Astrocyte of the cerebellum (primary cell): ENCODE results near the gene ERVH48-1.
A peak's percentile ranks its signal among the peaks of the same experiment; 100 is the strongest.
"Not testable (repeated sequence)": the region's sequence is repeated elsewhere in the genome, so short reads cannot be mapped to it uniquely, and the experiment has no call there.

Experiments used
- DNase-seq: peaks from one replicate; pipeline ENCODE4 v3.0.0-alpha.2; 2011; ENCODE audit warnings: low read depth
- H3K4me3 ChIP-seq: 2 replicates; pipeline ENCODE4 v1.5.1; 2011; ENCODE audit warnings: mild to moderate bottlenecking, low read depth, low read length, moderate library complexity
- in situ Hi-C: cut with HindIII; loops from 2 replicates; pipeline ENCODE4 v1.10.0; 2017; ENCODE audit warnings: low sequenced_read_pairs
- TF ChIP-seq, protein P1 (sequence below): IDR thresholded peaks from 2 replicates; pipeline ENCODE4 v1.5.1; 2012; ENCODE audit warnings: low read length, low read depth, moderate library complexity, mild to moderate bottlenecking; ENCODE audit errors: missing control alignments

Gene ERVH48-1

DNA sequence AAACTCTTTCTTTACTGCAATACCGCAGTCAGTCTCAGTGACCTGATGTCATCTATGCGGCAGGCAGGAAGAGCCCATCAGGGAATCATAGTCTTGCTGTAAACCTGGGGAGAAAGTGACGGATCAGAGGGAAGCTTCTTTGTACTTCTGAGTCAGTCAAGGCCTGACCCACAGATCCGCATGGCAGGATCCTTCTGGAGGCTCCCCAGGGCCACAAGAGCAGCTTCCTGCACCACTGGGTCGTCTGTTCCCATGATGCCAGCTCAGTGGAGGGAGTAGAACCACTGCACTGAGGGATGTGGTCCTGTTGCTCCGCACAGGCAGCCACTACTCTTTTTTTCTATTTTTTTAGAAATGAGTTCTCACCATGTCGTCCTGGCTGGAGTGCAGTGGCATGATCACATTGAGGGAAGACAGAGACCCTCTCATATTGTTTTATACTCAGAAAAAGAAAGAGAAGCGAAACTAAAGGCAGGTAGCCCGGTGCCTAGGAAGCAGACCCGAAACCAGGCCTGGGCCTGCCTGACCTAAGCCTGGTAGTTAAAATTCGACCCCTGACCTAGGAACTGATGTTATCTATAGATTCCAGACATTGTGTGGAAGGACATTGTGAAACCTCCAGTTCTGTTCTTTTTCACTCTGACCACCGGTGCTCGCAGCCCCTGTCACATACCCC, 6.3 kb upstream of the ERVH48-1 start:
- TF ChIP-seq, protein P1, sequence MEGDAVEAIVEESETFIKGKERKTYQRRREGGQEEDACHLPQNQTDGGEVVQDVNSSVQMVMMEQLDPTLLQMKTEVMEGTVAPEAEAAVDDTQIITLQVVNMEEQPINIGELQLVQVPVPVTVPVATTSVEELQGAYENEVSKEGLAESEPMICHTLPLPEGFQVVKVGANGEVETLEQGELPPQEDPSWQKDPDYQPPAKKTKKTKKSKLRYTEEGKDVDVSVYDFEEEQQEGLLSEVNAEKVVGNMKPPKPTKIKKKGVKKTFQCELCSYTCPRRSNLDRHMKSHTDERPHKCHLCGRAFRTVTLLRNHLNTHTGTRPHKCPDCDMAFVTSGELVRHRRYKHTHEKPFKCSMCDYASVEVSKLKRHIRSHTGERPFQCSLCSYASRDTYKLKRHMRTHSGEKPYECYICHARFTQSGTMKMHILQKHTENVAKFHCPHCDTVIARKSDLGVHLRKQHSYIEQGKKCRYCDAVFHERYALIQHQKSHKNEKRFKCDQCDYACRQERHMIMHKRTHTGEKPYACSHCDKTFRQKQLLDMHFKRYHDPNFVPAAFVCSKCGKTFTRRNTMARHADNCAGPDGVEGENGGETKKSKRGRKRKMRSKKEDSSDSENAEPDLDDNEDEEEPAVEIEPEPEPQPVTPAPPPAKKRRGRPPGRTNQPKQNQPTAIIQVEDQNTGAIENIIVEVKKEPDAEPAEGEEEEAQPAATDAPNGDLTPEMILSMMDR, result no peak
- H3K4me3 ChIP-seq, result no peak overlapping the region
- DNase-seq, result no peak
- in situ Hi-C loops, result no loop called here

DNA sequence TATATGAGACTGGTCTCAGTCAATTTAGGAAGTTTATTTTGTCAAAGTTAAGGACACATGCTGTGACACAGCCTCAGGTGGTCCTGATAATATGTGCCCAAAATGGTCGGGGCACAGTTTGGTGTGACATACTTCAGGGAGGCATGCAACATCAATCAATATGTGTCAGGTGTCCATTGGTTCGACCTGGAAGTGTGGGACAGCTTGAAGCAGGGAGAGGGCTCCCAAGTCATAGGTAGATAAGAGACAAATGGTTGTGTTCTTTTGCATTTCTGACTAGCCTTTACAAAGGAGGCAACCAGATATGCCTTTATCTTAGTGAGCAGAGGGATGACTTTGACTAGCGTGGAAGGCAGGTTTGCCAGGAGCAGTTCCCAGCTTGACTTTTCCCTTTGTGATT, 4.5 kb upstream of the ERVH48-1 start:
- DNase-seq, result no peak
- H3K4me3 ChIP-seq, result no peak overlapping the region
- in situ Hi-C loops, result no loop called here
- TF ChIP-seq, protein P1, result no peak

DNA sequence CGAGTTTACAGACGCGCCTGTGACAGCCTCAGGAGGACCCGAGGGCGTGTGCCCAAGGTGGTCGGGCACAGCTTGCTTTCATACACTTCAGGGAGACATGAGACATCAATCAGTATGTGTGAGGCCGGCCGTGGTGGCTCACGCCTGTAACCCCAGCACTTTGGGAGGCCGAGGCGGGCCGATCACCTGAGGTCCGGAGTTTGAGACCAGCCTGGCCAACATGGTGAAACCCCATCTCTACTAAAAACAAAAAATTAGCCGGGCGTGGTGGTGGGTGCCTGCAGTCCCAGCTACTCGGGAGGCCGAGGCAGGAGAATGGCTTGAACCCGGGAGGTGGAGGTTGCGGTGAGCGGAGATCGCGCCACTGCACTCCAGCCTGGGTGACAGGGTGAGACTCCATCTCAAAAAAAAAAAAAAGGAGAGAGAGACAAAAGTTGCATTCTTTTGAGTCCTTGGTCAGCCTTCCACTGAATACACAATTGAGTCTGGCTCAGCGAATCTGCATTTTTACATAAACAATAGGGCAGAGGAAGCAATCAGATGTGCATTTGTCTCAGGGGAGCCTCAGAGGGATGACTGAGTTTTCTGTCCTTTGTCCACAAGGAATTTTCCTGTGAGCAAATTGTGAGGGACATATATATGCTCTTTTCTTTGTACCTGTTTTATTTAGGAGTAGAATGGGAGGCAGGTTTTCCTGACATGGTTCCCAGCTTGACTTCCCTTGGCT, 2.2 kb upstream of the ERVH48-1 start:
- in situ Hi-C loops, H3K4me3 ChIP-seq, DNase-seq: not testable (repeated sequence)

DNA sequence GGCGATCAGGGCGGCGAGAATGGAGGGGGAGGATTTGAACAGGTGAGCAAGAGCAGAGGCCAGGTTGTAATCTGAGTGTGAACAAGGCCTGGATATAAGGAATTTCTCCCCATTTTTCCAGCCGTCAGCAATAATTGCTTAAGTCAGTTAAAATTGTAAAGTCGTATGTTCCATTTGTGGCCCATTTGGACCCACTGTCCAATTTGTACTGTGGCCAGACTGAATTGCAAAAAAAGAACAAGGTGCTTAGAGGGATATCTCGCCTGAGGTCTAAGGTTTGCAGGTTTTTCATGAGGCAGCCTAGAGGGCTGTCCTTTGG, 1.0 kb downstream of the ERVH48-1 start:
- in situ Hi-C loops, result no loop called here
- DNase-seq, result no peak
- no peak overlapping the region for H3K4me3 ChIP-seq
- TF ChIP-seq, protein P1, result no peak

DNA sequence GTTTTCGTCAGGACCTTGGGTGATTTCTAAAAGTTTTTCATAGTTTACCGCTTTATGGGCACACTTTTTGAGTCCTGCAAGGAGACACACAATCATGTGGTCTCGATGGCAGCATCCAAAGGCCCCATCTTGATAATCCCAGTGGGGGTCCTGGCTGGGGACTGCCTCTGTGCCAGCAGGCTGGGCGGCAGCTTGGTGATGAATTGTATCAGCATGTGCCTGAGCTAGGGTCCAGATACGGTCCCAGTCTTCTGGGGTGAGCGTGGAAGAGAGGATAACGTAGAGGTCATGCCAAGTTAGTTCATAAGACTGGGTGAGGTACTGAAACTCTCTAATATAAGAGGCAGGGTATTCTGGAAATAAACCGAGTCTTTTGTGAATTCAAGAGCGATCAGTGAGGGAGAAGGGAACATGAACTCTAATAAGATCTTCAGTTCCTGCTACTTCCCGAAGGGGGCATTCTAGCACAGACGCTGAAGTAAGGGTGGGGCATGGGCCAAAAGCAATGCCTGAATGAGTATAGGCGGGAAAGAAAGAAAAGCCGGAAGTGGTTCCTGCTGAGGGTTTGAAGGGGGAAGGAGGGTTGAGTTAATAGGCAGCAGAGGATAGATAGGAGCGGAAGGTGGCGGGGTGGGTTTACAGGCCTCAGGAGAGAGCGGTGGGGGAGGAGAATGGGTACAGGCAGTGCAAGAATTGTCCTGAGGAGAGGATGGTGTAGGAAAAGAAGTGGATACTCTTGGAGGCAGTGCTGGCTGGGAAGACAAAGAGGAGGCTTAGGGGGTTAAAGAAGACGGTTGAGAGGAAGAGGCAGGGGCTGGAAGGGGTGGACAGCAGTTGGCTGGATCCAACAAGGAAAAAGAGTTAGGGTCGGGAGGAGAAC, 1.6 kb downstream of the ERVH48-1 start:
- peak; percentile 79 for DNase-seq
- no peak overlapping the region for H3K4me3 ChIP-seq
- in situ Hi-C loops, result no loop called here
- TF ChIP-seq, protein P1, result peak; percentile 88

DNA sequence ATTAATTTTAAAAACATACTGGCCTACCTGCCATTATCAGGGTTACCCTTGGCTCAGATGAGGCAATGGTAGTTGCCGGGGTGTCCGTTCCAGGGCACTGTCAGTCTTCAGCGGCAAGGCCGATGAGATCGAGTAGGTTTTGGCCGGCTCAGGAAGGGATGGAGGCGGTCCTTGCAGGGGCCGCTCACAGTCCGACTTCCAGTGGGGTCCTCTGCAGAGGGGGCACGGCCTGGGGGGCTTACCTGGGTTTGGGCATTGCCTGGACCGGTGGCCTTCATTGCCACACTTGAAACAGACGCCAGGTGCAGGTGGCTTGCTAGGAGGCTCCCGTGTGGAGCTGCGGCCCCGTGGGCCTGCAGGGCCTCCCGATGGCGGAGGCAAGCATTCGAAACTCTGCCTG, 2.5 kb downstream of the ERVH48-1 start:
- TF ChIP-seq, protein P1, result no peak
- in situ Hi-C loops, result no loop called here
- no peak overlapping the region for H3K4me3 ChIP-seq
- no peak for DNase-seq

DNA sequence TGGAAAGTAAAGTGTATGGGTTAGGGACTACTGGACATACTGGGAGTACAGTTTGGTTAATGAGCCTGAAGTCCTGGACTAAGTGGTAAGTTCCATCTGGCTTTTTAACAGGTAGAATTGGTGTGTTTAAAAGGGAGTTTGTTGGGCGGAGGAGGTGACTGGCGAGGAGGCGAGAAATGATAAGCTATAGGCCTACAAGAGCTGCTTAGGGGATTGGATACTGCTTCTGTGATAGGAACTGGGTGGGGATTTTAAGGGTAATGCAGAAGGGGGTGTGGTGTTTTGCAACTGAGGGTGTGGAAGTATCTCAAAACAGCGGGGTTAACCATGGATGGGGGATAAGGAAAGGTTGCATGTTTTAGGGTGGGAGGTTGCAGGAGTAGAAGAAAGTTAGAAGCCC, 3.5 kb downstream of the ERVH48-1 start:
- DNase-seq, result no peak
- no peak overlapping the region for H3K4me3 ChIP-seq
- in situ Hi-C loops, result no loop called here
- TF ChIP-seq, protein P1, result no peak
